GM12892 (cell line): ENCODE measurements around the gene SUPT20HL2.
"Not testable (repeated sequence)": the region's sequence is repeated elsewhere in the genome, so short reads cannot be mapped to it uniquely, and the experiment has no call there.

Source experiments
- DNase-seq: peaks from one replicate; pipeline ENCODE4 v3.0.0; 2011; ENCODE audit not compliant: insufficient read length
- FAIRE-seq: peaks from 2 replicates; lab custom pipeline; 2011; peaks lifted over from hg19 to GRCh38; lab: Jason Lieb, UNC
- POLR2A ChIP-seq: IDR thresholded peaks from 2 replicates; pipeline ENCODE4 v1.6.1; 2011; ENCODE audit warnings: low read depth, low read length, control low read depth
- POLR2AphosphoS5 ChIP-seq: IDR thresholded peaks from 2 replicates; pipeline ENCODE4 v1.6.1; 2011; ENCODE audit warnings: low read depth, low read length, control low read depth
- TAF1 ChIP-seq: IDR thresholded peaks from 2 replicates; pipeline ENCODE4 v1.6.1; 2011; ENCODE audit warnings: low read depth, mild to moderate bottlenecking, control low read depth, low read length, borderline replicate concordance

Gene SUPT20HL2

DNA sequence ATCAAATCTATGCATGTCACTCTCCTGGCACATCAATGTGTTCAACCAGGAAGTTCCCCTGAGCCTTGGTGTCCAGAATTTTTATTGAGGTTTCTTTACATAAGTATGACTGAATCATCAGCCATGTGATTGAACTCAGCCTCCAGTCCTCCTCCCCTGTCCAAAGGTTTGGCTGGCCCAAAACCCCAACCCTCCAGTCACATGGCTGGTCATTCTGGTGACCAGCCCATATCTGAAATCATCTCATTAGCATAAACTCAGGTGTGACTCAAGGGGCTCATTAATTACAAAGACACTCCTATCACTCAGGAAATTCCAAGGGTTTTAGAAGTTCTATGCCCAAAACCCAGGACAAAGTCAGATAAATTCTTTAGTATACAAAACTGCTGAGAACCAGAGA, 20.6 kb upstream of the SUPT20HL2 start:
- TF ChIP-seq POLR2AphosphoS5 (no peak), TAF1 (no peak), POLR2A (no peak)
- FAIRE-seq (no peak), DNase-seq (no peak)

DNA sequence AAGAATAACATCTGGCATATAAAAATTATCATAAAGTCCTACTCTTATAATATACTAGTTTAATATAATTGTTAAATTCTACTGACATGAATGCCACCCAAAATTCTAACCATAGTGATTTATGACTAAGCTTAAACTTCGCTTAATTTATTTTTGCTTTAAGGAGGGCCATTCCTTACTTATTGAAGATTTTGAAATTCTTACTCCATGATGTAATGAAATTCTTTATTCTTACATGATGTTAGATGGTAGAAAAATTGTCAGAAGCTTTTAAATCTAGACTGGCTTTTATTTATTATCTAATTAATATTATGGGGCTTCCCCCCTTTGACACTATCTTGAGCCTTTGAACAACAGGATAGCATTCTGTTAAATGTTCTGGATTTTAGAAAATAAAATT, 19.5 kb upstream of the SUPT20HL2 start:
- FAIRE-seq (no peak), DNase-seq (no peak)
- no peak for TF ChIP-seq POLR2A

GRCh38 chrX:24332878-24333277, 19.0 kb upstream of the SUPT20HL2 start:
- FAIRE-seq, result no peak
- TF ChIP-seq POLR2AphosphoS5 (no peak), TAF1 (no peak), POLR2A (no peak)
- no peak for DNase-seq

- DNase-seq (no peak), FAIRE-seq (no peak)
- TF ChIP-seq TAF1, result no peak
- no peak for TF ChIP-seq POLR2A
Measured at GRCh38 chrX:24325231-24325630, 11.4 kb upstream of the SUPT20HL2 start.

DNA sequence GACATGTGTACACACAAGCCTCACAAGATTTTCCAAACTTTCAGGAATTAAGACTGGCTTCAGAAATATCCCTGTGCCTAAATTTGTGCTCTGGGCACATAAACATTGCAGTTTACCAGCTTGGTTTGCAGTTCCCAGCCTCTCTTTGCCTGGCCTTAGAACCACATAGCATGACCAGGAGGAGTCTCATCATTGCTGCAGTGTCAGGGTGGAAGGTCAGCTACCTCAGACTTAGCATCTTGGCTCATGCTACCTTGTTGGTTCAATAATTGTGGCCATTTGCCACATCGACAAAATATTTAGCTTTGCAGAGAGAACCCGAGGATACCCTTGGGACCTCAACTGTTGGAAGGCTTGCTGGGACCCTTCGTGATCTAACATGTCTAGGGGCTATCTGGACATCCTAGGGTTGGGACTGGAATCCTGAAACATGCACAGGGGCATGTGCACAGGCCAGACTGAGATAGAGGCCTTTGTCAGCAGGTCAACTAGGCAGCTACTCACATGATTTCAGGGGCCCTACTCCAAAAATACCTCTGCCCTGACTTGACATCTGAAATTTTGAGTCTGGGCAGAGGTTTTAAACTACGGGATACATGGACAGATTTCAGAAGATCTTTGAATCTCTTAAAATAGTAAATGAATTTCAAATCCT, 8.0 kb upstream of the SUPT20HL2 start:
- TF ChIP-seq POLR2AphosphoS5 (no peak), POLR2A (no peak)
- FAIRE-seq, result no peak
- DNase-seq, result no peak

DNA sequence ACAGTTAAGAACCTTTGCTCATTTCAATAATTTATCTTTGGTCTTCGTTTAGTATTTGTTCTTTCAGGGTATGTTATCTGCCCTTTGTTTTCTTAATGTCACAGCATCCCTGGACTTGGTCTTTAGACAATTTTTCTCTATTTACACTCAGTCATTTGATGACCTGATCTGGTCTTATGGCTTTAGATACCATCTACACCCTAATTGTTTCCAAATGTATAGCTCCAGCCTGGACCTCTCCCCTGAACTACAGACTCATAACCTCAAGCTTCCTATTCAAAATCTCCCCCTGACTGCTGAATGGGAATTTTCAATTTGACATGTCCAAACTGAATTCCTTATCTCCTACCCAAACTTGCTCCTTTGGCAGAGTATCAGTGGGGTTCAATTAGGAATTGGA, 3.7 kb upstream of the SUPT20HL2 start:
- TF ChIP-seq TAF1 (no peak), POLR2AphosphoS5 (no peak), POLR2A (no peak)
- FAIRE-seq, result no peak
- DNase-seq, result no peak

DNA sequence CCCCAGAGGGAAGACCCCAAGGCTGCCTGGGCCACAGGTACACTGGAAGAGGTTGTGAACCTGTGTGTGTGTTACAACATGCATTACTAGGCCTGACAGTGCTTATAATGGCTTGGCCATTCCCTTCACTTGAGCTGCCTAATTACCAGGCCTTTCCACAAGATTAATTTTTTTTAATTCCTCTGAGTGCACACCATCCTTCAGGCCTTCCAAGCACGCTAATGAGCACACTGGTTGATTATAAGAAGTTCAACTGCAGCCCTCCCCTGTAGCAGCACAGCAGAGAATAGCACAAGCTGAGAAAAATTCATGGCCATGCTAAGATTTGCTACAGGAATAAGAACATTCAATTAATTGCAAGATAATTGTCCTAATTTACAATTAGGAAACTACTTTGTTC, 2.2 kb upstream of the SUPT20HL2 start:
- no peak for DNase-seq
- no peak for FAIRE-seq
- TF ChIP-seq POLR2AphosphoS5, result no peak
- no peak for TF ChIP-seq POLR2A
- no peak for TF ChIP-seq TAF1

- not testable (repeated sequence) for DNase-seq
- peak; percentile 78 for FAIRE-seq
Measured at GRCh38 chrX:24312249-24312607, 1.6 kb downstream of the SUPT20HL2 start.

- not testable (repeated sequence) for FAIRE-seq
Measured at GRCh38 chrX:24311507-24312248, 2.2 kb downstream of the SUPT20HL2 start.

GRCh38 chrX:24310916-24311315, 3.0 kb downstream of the SUPT20HL2 start:
- not testable (repeated sequence) for DNase-seq, FAIRE-seq

More at GRCh38 chrX:24311507-24312248, 2.2 kb downstream of the SUPT20HL2 start:
- DNase-seq, result not testable (repeated sequence)

- not testable (repeated sequence) for FAIRE-seq, DNase-seq
Measured at GRCh38 chrX:24309580-24310374, 4.1 kb downstream of the SUPT20HL2 start.

- not testable (repeated sequence) for DNase-seq
- FAIRE-seq, result peak; percentile 91
Measured at GRCh38 chrX:24308803-24309202, 5.1 kb downstream of the SUPT20HL2 start.

GRCh38 chrX:24306440-24306839, 7.4 kb downstream of the SUPT20HL2 start:
- no peak for FAIRE-seq
- no peak for DNase-seq
- TF ChIP-seq POLR2AphosphoS5 (no peak), POLR2A (no peak)
